GM23338 (cell line): ENCODE measurements around the gene MMP19.

Source experiments
- CREB1 ChIP-seq: fragments of 250-450 bp; sonication (Bioruptor Pico); IDR thresholded peaks from 2 replicates; pipeline ENCODE4 v1.5.0; 2020; ENCODE audit warnings: low read depth, mild to moderate bottlenecking, moderate library complexity
- EZH2 ChIP-seq: fragments of 200-600 bp; sonication (generic); IDR thresholded peaks from one replicate; pipeline ENCODE4 v1.8.0; 2017; ENCODE audit warnings: antibody characterized with exemption, mild to moderate bottlenecking, low read depth; ENCODE audit not compliant: unreplicated experiment
- EZH2phosphoT487 ChIP-seq: fragments of 200-600 bp; sonication (generic); IDR thresholded peaks from one replicate; pipeline ENCODE4 v1.8.1; 2018; ENCODE audit warnings: antibody characterized with exemption; ENCODE audit not compliant: unreplicated experiment
- JUNB ChIP-seq: IDR thresholded peaks from one replicate; pipeline ENCODE4 v1.6.1; 2016; ENCODE audit warnings: antibody characterized with exemption; ENCODE audit not compliant: unreplicated experiment
- POLR2AphosphoS5 ChIP-seq: IDR thresholded peaks from 2 replicates; pipeline ENCODE4 v1.6.1; 2016; ENCODE audit warnings: antibody characterized with exemption, low read depth
- STAT1 ChIP-seq: IDR thresholded peaks from one replicate; pipeline ENCODE4 v1.6.1; 2016; ENCODE audit warnings: antibody characterized with exemption; ENCODE audit not compliant: unreplicated experiment
- ZNF114 ChIP-seq: fragments of 250-450 bp; sonication (Bioruptor Pico); IDR thresholded peaks from 2 replicates; pipeline ENCODE4 v1.5.0; 2020; ENCODE audit warnings: mild to moderate bottlenecking, moderate library complexity
- ZNF331 ChIP-seq: fragments of 250-450 bp; sonication (Bioruptor Pico); IDR thresholded peaks from 2 replicates; pipeline ENCODE4 v1.5.0; 2020; ENCODE audit warnings: low read depth, mild to moderate bottlenecking, moderate library complexity
- TF ChIP-seq, protein P1 (sequence below): IDR thresholded peaks from one replicate; pipeline ENCODE4 v1.6.1; 2018; ENCODE audit warnings: antibody characterized with exemption; ENCODE audit not compliant: unreplicated experiment
- TF ChIP-seq, protein P2 (sequence below), 2 experiments: fragments of 200-600 bp in 1 of 2; sonication (generic) in 1 of 2; conservative IDR thresholded peaks; 2 replicates each; pipeline versions ENCODE4 v1.5.1 to v1.6.1; 2016 to 2017; ENCODE audit warnings: antibody characterized with exemption in 2 of 2, low read depth in 2 of 2, mild to moderate bottlenecking in 2 of 2, moderate library complexity in 1 of 2
- TF ChIP-seq, protein P3 (sequence below): IDR thresholded peaks from 2 replicates; pipeline ENCODE4 v1.6.1; 2016; ENCODE audit warnings: antibody characterized with exemption

DNA sequence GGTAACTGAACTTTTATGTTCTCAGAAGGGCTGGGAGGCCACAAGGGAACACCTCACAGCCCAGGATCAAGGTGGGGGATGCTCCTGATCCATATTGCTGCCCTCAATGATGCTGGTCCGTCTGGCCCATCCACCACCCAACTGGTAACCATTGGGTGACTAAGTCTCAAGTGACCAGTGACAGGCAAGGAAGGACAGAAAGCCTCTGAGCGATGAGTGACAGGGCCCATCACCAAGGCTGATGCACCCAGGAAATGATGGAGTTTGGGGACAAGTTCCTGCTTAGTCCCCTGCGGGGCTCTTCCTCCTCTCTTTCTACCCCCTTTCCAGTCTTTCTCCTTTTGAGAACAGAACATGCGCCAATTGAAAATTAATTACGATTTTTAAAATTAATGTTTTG lies 2.6 kb upstream of the MMP19 start:
- TF ChIP-seq, protein P1, sequence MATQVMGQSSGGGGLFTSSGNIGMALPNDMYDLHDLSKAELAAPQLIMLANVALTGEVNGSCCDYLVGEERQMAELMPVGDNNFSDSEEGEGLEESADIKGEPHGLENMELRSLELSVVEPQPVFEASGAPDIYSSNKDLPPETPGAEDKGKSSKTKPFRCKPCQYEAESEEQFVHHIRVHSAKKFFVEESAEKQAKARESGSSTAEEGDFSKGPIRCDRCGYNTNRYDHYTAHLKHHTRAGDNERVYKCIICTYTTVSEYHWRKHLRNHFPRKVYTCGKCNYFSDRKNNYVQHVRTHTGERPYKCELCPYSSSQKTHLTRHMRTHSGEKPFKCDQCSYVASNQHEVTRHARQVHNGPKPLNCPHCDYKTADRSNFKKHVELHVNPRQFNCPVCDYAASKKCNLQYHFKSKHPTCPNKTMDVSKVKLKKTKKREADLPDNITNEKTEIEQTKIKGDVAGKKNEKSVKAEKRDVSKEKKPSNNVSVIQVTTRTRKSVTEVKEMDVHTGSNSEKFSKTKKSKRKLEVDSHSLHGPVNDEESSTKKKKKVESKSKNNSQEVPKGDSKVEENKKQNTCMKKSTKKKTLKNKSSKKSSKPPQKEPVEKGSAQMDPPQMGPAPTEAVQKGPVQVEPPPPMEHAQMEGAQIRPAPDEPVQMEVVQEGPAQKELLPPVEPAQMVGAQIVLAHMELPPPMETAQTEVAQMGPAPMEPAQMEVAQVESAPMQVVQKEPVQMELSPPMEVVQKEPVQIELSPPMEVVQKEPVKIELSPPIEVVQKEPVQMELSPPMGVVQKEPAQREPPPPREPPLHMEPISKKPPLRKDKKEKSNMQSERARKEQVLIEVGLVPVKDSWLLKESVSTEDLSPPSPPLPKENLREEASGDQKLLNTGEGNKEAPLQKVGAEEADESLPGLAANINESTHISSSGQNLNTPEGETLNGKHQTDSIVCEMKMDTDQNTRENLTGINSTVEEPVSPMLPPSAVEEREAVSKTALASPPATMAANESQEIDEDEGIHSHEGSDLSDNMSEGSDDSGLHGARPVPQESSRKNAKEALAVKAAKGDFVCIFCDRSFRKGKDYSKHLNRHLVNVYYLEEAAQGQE, result no peak
- TF ChIP-seq, protein P2, sequence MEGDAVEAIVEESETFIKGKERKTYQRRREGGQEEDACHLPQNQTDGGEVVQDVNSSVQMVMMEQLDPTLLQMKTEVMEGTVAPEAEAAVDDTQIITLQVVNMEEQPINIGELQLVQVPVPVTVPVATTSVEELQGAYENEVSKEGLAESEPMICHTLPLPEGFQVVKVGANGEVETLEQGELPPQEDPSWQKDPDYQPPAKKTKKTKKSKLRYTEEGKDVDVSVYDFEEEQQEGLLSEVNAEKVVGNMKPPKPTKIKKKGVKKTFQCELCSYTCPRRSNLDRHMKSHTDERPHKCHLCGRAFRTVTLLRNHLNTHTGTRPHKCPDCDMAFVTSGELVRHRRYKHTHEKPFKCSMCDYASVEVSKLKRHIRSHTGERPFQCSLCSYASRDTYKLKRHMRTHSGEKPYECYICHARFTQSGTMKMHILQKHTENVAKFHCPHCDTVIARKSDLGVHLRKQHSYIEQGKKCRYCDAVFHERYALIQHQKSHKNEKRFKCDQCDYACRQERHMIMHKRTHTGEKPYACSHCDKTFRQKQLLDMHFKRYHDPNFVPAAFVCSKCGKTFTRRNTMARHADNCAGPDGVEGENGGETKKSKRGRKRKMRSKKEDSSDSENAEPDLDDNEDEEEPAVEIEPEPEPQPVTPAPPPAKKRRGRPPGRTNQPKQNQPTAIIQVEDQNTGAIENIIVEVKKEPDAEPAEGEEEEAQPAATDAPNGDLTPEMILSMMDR (conservative IDR thresholded peaks at IDR 0.05; ENCODE audit: low read depth in 2 of 2), result no peak
- TF ChIP-seq JUNB (no peak), EZH2 (no peak), EZH2phosphoT487 (no peak), POLR2AphosphoS5 (no peak), STAT1 (no peak), ZNF114 (CRISPR knock-in tag) (no peak), CREB1 (no peak), ZNF331 (CRISPR knock-in tag) (no peak)
- TF ChIP-seq, protein P3, sequence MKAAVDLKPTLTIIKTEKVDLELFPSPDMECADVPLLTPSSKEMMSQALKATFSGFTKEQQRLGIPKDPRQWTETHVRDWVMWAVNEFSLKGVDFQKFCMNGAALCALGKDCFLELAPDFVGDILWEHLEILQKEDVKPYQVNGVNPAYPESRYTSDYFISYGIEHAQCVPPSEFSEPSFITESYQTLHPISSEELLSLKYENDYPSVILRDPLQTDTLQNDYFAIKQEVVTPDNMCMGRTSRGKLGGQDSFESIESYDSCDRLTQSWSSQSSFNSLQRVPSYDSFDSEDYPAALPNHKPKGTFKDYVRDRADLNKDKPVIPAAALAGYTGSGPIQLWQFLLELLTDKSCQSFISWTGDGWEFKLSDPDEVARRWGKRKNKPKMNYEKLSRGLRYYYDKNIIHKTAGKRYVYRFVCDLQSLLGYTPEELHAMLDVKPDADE, result no peak
